SK-N-SH treated with all-trans-retinoic acid at 6 μM for 48 hours (cell line): ENCODE measurements around the gene ATP8A2.

Experiments used
- ATAC-seq: fragments of 200-7000 bp; cut with Tn5 transposase; 3 replicates; pipeline ENCODE4 v1.9.1; 2020; ENCODE audit warnings: mild to moderate bottlenecking, moderate library complexity
- BACH2 ChIP-seq: fragments of 250-450 bp; sonication (Bioruptor Pico); IDR thresholded peaks from 2 replicates; pipeline ENCODE4 v1.9.0; 2021; ENCODE audit warnings: mild to moderate bottlenecking, borderline replicate concordance
- CSDC2 ChIP-seq: fragments of 250-450 bp; sonication (Bioruptor Pico); IDR thresholded peaks from 2 replicates; pipeline ENCODE4 v1.5.0; 2020; ENCODE audit warnings: mild to moderate bottlenecking, moderate library complexity
- ESRRG ChIP-seq: fragments of 250-450 bp; sonication (Bioruptor Pico); IDR thresholded peaks from 2 replicates; pipeline ENCODE4 v1.6.1; 2021; ENCODE audit warnings: mild to moderate bottlenecking
- GLIS3 ChIP-seq: fragments of 250-450 bp; sonication (Bioruptor Pico); IDR thresholded peaks from 2 replicates; pipeline ENCODE4 v1.5.0; 2020; ENCODE audit warnings: mild to moderate bottlenecking, moderate library complexity
- ISL1 ChIP-seq: fragments of 250-450 bp; sonication (Bioruptor Pico); IDR thresholded peaks from 2 replicates; pipeline ENCODE4 v2.1.2; 2022; ENCODE audit warnings: mild to moderate bottlenecking, moderate library complexity
- PPARA ChIP-seq: fragments of 250-450 bp; sonication (Bioruptor Pico); IDR thresholded peaks from 2 replicates; pipeline ENCODE4 v1.5.0; 2020; ENCODE audit warnings: mild to moderate bottlenecking, borderline replicate concordance
- RARB ChIP-seq: fragments of 250-450 bp; sonication (Bioruptor Pico); IDR thresholded peaks from 2 replicates; pipeline ENCODE4 v1.8.0; 2021; ENCODE audit warnings: mild to moderate bottlenecking, moderate library complexity
- TCF4 ChIP-seq: fragments of 250-450 bp; sonication (Bioruptor Pico); IDR thresholded peaks from 2 replicates; pipeline ENCODE4 v1.8.0; 2021; ENCODE audit warnings: mild to moderate bottlenecking, moderate library complexity, borderline replicate concordance
- TOX ChIP-seq: fragments of 250-450 bp; sonication (Bioruptor Pico); IDR thresholded peaks from 2 replicates; pipeline ENCODE4 v1.8.0; 2021; ENCODE audit warnings: mild to moderate bottlenecking, moderate library complexity, borderline replicate concordance
- ZC3H10 ChIP-seq: fragments of 250-450 bp; sonication (Bioruptor Pico); IDR thresholded peaks from 2 replicates; pipeline ENCODE4 v1.5.1; 2021; ENCODE audit warnings: mild to moderate bottlenecking, moderate library complexity
- ZFP3 ChIP-seq: fragments of 250-450 bp; sonication (Bioruptor Pico); IDR thresholded peaks from 2 replicates; pipeline ENCODE4 v1.5.0; 2020; ENCODE audit warnings: mild to moderate bottlenecking, moderate library complexity
- ZFP30 ChIP-seq: fragments of 450-650 bp; formaldehyde crosslinking; IDR thresholded peaks from 2 replicates; pipeline ENCODE4 v1.5.0; 2022; ENCODE audit warnings: mild to moderate bottlenecking, moderate library complexity
- ZNF565 ChIP-seq: fragments of 450-650 bp; formaldehyde crosslinking; conservative IDR thresholded peaks from 2 replicates; pipeline ENCODE4 v1.5.0; 2020; ENCODE audit warnings: low read depth, mild to moderate bottlenecking, moderate library complexity
- ZNF70 ChIP-seq: fragments of 450-650 bp; formaldehyde crosslinking; IDR thresholded peaks from 2 replicates; pipeline ENCODE4 v1.5.0; 2020; ENCODE audit warnings: mild to moderate bottlenecking, moderate library complexity
- ZNF8 ChIP-seq: fragments of 450-650 bp; formaldehyde crosslinking; IDR thresholded peaks from 2 replicates; pipeline ENCODE4 v1.5.0; 2020; ENCODE audit warnings: mild to moderate bottlenecking, moderate library complexity
- TF ChIP-seq, protein P1 (sequence below): fragments of 250-450 bp; sonication (Bioruptor Pico); IDR thresholded peaks from 2 replicates; pipeline ENCODE4 v1.8.0; 2020; ENCODE audit warnings: mild to moderate bottlenecking, moderate library complexity, borderline replicate concordance
- TF ChIP-seq, protein P2 (sequence below): fragments of 250-450 bp; sonication (Bioruptor Pico); IDR thresholded peaks from 2 replicates; pipeline ENCODE4 v1.5.1; 2021; ENCODE audit warnings: mild to moderate bottlenecking, moderate library complexity
- TF ChIP-seq, protein P3 (sequence below): fragments of 250-450 bp; sonication (Bioruptor Pico); IDR thresholded peaks from 2 replicates; pipeline ENCODE4 v1.5.1; 2020; ENCODE audit warnings: low read depth, mild to moderate bottlenecking, moderate library complexity
- TF ChIP-seq, protein P4 (sequence below): fragments of 250-450 bp; sonication (Bioruptor Pico); IDR thresholded peaks from 2 replicates; pipeline ENCODE4 v1.8.0; 2021; ENCODE audit warnings: low read depth, mild to moderate bottlenecking, moderate library complexity, borderline replicate concordance
- TF ChIP-seq, protein P5 (sequence below): fragments of 250-450 bp; sonication (Bioruptor Pico); IDR thresholded peaks from 2 replicates; pipeline ENCODE4 v1.5.0; 2020; ENCODE audit warnings: mild to moderate bottlenecking, moderate library complexity

ATP8A2 gene

GRCh38 chr13:25352230-25352629 lies 19.5 kb upstream of the ATP8A2 start:
- no peak for TF ChIP-seq GLIS3 (CRISPR knock-in tag)
- no peak for TF ChIP-seq ZNF565 (CRISPR knock-in tag)
- TF ChIP-seq, protein P1, sequence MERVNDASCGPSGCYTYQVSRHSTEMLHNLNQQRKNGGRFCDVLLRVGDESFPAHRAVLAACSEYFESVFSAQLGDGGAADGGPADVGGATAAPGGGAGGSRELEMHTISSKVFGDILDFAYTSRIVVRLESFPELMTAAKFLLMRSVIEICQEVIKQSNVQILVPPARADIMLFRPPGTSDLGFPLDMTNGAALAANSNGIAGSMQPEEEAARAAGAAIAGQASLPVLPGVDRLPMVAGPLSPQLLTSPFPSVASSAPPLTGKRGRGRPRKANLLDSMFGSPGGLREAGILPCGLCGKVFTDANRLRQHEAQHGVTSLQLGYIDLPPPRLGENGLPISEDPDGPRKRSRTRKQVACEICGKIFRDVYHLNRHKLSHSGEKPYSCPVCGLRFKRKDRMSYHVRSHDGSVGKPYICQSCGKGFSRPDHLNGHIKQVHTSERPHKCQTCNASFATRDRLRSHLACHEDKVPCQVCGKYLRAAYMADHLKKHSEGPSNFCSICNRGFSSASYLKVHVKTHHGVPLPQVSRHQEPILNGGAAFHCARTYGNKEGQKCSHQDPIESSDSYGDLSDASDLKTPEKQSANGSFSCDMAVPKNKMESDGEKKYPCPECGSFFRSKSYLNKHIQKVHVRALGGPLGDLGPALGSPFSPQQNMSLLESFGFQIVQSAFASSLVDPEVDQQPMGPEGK: no peak
- no peak for TF ChIP-seq BACH2 (CRISPR knock-in tag)
- peak; percentile 85 for TF ChIP-seq TCF4 (CRISPR knock-in tag)
- TF ChIP-seq ESRRG (CRISPR knock-in tag): no peak
- no peak; the same call in 2 of the 3 replicates for ATAC-seq

DNA sequence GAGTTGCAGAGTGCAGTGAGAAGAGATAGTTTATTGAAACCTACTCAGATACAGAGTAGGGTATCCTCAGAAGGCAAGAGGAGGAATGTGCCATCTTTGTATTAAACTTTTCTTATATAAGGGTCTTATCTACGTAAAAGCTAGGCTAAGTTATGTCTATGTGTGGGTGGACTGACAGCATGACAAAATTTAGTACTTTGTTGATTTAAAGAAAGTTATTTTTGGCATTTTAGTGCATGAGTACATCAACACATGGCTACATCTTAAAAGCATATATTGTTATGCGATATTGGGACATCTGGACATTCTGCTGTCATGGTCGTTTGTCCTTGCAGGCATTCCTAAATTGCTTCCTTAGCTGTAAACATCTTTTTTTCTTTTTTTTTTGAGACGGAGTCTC lies 19.0 kb upstream of the ATP8A2 start:
- ATAC-seq: no peak
- TF ChIP-seq CSDC2 (CRISPR knock-in tag) (no peak), ISL1 (CRISPR knock-in tag) (no peak), ZNF565 (CRISPR knock-in tag) (no peak), ZNF8 (CRISPR knock-in tag) (no peak), ZFP30 (CRISPR knock-in tag) (no peak), ZNF70 (CRISPR knock-in tag) (no peak), ESRRG (CRISPR knock-in tag) (no peak), PPARA (CRISPR knock-in tag) (no peak), TOX (no peak), BACH2 (CRISPR knock-in tag) (no peak)
- TF ChIP-seq, protein P2, sequence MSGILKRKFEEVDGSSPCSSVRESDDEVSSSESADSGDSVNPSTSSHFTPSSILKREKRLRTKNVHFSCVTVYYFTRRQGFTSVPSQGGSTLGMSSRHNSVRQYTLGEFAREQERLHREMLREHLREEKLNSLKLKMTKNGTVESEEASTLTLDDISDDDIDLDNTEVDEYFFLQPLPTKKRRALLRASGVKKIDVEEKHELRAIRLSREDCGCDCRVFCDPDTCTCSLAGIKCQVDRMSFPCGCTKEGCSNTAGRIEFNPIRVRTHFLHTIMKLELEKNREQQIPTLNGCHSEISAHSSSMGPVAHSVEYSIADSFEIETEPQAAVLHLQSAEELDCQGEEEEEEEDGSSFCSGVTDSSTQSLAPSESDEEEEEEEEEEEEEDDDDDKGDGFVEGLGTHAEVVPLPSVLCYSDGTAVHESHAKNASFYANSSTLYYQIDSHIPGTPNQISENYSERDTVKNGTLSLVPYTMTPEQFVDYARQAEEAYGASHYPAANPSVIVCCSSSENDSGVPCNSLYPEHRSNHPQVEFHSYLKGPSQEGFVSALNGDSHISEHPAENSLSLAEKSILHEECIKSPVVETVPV: no peak
- TF ChIP-seq, protein P3, sequence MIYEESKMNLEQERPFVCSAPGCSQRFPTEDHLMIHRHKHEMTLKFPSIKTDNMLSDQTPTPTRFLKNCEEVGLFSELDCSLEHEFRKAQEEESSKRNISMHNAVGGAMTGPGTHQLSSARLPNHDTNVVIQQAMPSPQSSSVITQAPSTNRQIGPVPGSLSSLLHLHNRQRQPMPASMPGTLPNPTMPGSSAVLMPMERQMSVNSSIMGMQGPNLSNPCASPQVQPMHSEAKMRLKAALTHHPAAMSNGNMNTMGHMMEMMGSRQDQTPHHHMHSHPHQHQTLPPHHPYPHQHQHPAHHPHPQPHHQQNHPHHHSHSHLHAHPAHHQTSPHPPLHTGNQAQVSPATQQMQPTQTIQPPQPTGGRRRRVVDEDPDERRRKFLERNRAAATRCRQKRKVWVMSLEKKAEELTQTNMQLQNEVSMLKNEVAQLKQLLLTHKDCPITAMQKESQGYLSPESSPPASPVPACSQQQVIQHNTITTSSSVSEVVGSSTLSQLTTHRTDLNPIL (CRISPR knock-in tag): no peak

- TF ChIP-seq ZC3H10 (CRISPR knock-in tag) (no peak), CSDC2 (CRISPR knock-in tag) (no peak), ZFP3 (CRISPR knock-in tag) (no peak), ISL1 (CRISPR knock-in tag) (no peak), RARB (CRISPR knock-in tag) (no peak), ESRRG (CRISPR knock-in tag) (no peak), PPARA (CRISPR knock-in tag) (no peak), TCF4 (CRISPR knock-in tag) (no peak), TOX (no peak), ZNF565 (CRISPR knock-in tag) (no peak), BACH2 (CRISPR knock-in tag) (no peak), ZFP30 (CRISPR knock-in tag) (no peak), GLIS3 (CRISPR knock-in tag) (no peak), ZNF8 (CRISPR knock-in tag) (no peak)
- TF ChIP-seq, protein P4, sequence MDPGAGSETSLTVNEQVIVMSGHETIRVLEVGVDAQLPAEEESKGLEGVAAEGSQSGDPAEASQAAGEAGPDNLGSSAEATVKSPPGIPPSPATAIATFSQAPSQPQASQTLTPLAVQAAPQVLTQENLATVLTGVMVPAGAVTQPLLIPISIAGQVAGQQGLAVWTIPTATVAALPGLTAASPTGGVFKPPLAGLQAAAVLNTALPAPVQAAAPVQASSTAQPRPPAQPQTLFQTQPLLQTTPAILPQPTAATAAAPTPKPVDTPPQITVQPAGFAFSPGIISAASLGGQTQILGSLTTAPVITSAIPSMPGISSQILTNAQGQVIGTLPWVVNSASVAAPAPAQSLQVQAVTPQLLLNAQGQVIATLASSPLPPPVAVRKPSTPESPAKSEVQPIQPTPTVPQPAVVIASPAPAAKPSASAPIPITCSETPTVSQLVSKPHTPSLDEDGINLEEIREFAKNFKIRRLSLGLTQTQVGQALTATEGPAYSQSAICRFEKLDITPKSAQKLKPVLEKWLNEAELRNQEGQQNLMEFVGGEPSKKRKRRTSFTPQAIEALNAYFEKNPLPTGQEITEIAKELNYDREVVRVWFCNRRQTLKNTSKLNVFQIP (CRISPR knock-in tag): no peak
- TF ChIP-seq, protein P1: no peak
- TF ChIP-seq, protein P3 (CRISPR knock-in tag): no peak
- TF ChIP-seq, protein P5, sequence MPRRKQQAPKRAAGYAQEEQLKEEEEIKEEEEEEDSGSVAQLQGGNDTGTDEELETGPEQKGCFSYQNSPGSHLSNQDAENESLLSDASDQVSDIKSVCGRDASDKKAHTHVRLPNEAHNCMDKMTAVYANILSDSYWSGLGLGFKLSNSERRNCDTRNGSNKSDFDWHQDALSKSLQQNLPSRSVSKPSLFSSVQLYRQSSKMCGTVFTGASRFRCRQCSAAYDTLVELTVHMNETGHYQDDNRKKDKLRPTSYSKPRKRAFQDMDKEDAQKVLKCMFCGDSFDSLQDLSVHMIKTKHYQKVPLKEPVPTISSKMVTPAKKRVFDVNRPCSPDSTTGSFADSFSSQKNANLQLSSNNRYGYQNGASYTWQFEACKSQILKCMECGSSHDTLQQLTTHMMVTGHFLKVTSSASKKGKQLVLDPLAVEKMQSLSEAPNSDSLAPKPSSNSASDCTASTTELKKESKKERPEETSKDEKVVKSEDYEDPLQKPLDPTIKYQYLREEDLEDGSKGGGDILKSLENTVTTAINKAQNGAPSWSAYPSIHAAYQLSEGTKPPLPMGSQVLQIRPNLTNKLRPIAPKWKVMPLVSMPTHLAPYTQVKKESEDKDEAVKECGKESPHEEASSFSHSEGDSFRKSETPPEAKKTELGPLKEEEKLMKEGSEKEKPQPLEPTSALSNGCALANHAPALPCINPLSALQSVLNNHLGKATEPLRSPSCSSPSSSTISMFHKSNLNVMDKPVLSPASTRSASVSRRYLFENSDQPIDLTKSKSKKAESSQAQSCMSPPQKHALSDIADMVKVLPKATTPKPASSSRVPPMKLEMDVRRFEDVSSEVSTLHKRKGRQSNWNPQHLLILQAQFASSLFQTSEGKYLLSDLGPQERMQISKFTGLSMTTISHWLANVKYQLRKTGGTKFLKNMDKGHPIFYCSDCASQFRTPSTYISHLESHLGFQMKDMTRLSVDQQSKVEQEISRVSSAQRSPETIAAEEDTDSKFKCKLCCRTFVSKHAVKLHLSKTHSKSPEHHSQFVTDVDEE (CRISPR knock-in tag): no peak
- no peak for ATAC-seq
Measured at GRCh38 chr13:25353344-25353743, 18.4 kb upstream of the ATP8A2 start.
